Activated CD4-positive, alpha-beta T cell treated with anti-CD3 and anti-CD28 coated beads for 48 hours (primary cell): Measurements from ENCODE around the gene ADGRG7.

ENCODE experiments used
- DNase-seq: peaks from one replicate; pipeline ENCODE4 v3.0.0-alpha.2; 2020

Gene ADGRG7

DNA sequence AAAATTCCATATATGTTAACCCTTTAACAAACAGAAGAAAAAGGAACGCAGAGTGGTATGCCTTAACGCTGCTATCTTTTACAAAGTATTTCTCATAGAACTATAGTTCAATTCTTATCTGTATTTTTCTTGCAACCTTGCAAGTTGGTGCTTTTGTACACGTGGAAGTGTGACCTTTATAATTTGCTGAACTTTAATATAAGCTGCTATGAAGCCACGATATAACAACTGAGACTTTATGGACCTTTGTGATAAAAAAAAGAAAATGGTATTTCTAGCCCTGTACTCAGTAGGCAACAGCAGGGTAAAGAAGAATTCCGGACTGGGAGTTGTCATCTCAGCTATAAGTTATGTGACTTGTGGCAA, 93.6 kb downstream of the ADGRG7 start:
- DNase-seq = no peak

DNA sequence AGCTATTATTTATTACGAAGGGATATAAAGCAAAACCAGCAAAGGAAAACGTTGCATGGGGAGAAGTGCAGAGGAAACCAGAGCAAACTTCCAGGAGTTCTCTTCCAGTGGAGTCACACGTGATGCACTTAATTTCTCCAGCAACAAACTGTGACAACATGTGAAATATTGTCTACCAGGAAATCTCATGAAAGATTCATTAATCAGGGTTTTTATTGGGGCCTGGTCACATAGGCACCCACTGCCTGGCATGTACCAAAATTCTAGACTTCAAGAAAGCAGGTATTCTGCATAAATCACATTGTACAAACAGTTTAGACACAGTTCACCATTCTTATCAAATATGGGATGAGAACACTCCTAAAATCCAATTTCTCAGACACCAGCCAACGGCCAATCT, 94.5 kb downstream of the ADGRG7 start:
- DNase-seq = no peak

DNA sequence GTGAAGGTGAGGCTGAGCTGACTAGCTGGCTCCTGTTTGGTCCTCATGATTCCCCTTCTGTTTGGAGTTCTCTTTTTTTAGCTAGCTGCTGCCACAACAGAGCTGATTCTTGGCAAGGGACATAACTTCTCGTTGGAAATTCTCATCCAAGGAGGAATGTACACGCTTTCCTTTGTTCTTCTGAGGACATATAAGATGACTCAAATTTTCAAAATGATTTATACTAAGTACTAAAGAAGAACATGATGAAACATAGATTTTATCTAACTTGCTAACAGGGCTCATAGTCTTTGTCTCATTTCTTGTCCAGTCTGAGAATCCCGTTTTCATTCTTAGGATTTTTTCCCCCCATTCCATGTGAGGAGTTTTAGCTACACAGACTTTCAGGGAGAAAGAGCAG, 97.0 kb downstream of the ADGRG7 start:
- no peak for DNase-seq

GRCh38 chr3:100708644-100708988, 99.2 kb downstream of the ADGRG7 start:
- no peak for DNase-seq

DNA sequence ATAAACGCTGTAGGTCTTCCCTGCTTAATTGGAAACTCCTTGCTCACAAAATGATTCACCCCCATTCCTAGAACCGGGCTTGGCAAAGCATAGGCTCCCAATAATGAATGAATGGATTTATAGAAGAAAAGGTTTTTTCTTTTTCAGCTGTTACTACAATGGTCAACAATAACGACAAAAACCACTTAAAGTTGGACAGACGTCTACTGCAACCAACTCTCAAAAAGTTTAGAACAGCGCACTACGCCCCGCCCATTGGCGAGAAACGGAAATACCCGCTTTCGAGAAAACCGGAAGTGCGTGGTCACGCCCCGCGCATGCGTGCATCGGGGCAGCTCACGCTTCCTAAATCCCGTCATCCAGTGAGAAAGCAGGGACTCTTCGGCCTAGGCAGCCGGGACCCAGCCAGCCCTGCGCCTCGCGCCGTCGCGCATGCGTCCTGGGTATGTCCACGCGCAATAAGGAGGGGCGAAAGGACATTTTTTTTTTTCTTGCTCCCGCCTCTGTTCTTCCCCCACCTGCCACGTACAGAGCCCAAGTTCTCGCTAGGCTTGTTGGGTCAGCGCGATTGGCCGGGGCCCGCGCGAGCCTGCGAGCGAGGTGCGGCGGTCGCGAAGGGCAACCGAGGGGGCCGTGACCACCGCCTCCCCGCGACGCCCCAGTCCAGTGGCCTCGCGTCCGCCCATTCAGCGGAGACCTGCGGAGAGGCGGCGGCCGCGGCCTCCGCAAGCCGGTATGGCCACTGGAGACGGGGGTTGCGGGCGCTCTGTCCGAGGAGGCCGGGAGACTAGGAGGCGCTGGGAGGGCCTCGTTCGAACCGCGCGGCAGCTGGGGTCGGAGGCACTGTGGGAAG, 99.8 kb downstream of the ADGRG7 start, which contains the start of gene TFG:
TSS of gene TFG (plus strand) at position 506 of the 853 bp plus-strand sequence. CDS start 4,192 bp downstream, outside the sequence.
- DNase-seq = peak; percentile 98

DNA sequence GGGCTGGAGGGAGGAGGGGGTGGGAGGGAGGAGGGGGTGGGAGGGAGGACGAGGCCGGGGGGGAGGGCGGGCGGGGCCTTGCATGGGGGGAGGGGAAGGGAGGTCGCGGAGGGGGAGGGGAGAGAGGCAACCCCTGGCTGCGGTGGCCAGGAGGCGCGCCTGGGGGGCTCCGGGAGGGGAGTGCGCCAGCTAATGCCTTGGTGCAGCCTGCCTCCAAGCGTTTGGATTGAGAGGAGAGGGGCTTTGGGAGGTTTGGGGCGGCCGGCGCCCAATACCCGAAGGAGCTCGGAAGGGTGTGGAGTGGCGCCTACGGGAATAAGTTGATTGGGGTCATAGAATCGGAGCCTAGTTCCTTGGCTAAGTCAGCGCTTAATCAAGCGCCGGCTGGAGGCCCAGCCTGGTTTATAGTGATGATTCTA, 100.5 kb downstream of the ADGRG7 start:
- DNase-seq = peak; percentile 35

GRCh38 chr3:100710261-100710968, 101.0 kb downstream of the ADGRG7 start:
- DNase-seq = peak; percentile 89

GRCh38 chr3:100715176-100715575, 105.8 kb downstream of the ADGRG7 start:
- DNase-seq = no peak

GRCh38 chr3:100717063-100717462, 107.7 kb downstream of the ADGRG7 start:
- no peak for DNase-seq

GRCh38 chr3:100717637-100718487, 108.5 kb downstream of the ADGRG7 start:
- DNase-seq = no peak

DNA sequence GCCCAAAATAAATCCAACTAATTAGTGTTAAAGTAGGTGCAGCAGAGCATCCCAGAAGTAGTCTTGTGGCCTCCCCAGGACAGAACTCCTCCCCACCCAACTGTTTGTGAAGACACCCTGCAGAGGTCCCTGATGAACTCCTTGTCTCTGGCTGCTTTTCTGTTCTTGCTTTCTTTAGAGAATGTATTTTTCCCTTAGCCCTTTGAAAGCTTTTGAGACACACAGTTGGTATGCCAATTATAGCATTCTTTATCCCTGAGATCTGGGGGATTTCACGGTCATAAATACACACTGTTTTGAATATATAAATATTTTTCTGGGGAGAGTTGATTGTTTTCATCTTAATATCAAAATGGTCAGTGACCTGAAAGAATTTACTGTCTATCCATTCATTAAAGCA, 109.7 kb downstream of the ADGRG7 start:
- DNase-seq = no peak

DNA sequence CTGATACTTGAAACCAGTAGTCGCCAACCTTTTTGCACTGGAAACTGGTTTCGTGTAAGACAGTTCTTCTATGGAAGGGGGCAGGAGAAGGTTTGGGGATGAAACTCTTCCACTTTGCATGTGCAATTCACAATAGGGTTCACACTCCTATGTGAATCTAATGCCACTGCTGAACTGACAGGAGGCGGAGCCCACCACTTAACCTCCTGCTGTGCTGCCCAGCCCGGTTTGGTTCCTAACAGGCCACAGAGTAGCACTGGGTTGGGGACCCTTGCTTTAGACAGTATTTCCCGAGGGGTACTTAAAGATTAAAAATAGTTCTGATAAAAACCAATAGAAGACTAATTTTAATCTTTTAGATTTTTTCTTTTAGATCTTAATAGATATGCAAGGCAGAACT, 111.0 kb downstream of the ADGRG7 start:
- DNase-seq = no peak

DNA sequence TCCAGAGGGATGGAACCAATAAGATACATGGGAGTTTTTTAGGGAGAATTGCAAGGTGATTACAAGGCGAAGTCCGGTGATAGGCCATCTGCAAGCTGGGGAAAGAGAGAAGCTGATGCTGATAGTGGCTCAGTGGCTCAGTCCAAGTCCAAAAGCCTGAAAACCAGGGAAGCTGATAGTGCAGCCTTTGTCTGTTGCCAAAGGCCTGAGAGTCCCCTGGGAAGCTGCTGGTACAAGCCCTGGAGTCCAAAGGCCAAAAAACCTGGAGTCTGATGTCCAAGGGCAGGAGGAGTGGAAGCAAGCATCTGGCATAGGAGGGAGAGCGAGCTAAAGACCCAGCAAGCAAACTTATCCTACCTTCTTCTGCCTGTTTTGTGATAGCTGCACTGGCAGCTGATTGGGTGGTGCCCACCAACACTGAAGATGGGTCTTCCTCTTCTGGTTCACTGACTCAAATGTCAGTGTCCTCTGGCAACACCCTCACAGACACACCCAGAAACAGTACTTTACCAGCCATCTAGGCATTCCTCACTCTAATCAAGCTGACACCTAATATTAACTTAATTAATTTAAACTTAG, 116.6 kb downstream of the ADGRG7 start:
- DNase-seq = no peak

DNA sequence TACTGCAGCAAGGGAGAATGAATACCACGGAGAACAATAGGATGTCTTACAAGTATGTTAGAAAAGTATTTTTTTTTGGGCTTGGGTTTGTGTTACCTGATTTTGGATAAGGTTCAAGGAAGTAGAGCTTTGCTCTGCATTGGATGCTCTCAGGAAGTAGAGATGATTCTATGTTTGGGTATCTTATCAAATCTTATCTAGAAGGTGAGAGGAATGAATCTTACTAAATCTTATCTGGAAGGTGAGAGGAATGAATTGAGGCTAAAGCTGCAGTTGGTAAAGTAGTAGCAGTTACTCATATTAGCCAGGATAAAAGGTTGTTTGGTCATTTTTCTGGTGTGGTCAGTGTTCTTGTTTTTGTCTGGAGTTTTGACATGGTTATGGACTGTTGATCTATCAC, 117.3 kb downstream of the ADGRG7 start:
- DNase-seq = no peak

- no peak for DNase-seq
Observed at GRCh38 chr3:100730524-100730923, 121.1 kb downstream of the ADGRG7 start.

DNA sequence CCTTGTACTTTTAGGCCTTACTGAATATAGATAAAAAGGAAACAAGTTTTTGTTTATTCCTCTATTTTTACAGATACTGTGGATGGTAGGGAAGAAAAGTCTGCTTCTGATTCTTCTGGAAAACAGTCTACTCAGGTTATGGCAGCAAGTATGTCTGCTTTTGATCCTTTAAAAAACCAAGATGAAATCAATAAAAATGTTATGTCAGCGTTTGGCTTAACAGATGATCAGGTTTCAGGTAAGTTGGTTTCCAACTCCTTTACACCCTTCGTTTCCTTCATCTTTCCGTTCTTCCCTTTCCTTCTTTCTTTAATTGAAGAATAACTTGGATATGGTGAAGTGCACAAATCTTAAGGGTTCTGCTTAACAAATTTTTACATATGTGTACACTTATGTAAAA, 123.0 kb downstream of the ADGRG7 start:
- DNase-seq = no peak

GRCh38 chr3:100737334-100737733, 127.9 kb downstream of the ADGRG7 start:
- DNase-seq = no peak

DNA sequence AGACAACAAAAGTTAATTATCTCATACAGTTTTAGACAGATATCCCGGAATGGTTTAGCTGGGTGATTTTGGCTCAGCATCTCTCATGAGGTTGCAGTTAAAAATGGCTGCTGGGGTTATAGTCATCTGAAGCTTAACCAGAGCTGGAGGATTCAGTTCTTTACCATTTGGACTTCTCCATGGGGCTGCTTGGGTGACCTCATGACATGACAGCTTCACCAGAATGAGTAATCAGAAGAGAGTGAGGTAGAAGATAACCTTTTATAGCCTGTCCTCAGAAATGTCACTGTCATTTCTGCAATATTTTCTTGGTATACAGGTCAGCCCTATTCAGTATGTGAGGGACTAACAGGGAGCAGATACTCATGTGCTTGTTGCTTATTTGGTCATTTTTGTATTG, 130.8 kb downstream of the ADGRG7 start:
- DNase-seq = peak; percentile 10

DNA sequence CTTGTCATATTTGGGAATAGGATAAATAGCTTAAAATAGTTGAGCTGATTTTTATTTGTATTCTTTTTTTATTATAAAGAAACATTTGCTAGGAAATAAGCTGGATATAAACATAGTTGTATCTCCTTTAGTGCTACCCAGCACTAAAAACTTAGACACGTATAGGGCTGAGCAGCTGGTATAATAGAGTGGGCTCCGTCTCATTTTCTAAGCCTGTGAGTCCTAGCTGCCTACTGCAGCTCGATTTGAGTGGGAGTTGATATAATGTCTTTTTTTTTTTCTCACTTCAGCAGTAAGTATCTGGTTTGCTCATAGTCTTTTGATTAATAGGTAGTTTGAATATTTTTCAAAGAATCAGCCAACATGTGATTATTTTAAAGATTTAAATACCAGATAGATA, 134.1 kb downstream of the ADGRG7 start:
- DNase-seq = no peak

DNA sequence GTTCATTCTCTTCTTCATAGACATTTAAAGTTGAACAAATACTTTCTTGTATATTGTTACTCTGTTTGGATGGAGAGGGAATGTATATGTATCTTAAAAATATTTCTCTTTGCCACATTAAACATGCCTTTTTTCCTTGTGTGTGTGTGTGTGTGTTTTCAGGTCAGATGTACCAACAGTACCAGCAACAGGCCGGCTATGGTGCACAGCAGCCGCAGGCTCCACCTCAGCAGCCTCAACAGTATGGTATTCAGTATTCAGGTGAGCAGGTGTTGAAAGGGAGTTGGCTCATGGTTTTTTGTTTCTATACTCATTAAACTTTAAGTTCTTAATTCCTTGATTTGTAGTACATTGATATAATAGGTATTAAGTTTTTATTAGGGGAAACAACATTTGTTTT, 135.3 kb downstream of the ADGRG7 start:
- no peak for DNase-seq
